H1 (cell line): ENCODE results near the gene STAC2. TPM values are rescaled to one million over a fixed set of nuclear protein-coding genes. Genes with fewer than 3 reads are reported as not detected.

Source experiments
- CTCF ChIA-PET: fragments of 300-600 bp; sonication (Branson Sonifier 250); formaldehyde crosslinking; loops from one replicate; lab custom pipeline; 2021; ENCODE audit not compliant: partially characterized antibody; lab: Charles Lee
- POLR2A ChIA-PET: fragments of 300-600 bp; sonication (Branson Sonifier 250); formaldehyde crosslinking; loops from one replicate; lab custom pipeline; 2021; ENCODE audit warnings: inconsistent platforms; ENCODE audit not compliant: partially characterized antibody; lab: Charles Lee
- DNase-seq, 2 experiments: peaks; one replicate each; pipeline versions ENCODE4 v3.0.0 to v3.0.0-alpha.2; 2010 to 2022; ENCODE audit warnings: low spot score in 2 of 2, low read depth in 1 of 2, mixed read lengths in 1 of 2
- FAIRE-seq: peaks from 2 replicates; lab custom pipeline; 2011; peaks lifted over from hg19 to GRCh38; lab: Jason Lieb, UNC
- H2AFZ ChIP-seq: 2 replicates; pipeline ENCODE4 v1.8.1; 2012; ENCODE audit warnings: low read length, inconsistent platforms
- H2AK5ac ChIP-seq: 2 replicates; pipeline ENCODE4 v1.6.1; 2013; ENCODE audit warnings: low read depth, low read length
- H2BK120ac ChIP-seq: replicated peaks from 2 replicates; pipeline ENCODE3; 2013; ENCODE audit warnings: low read depth, low read length, inconsistent platforms
- H2BK12ac ChIP-seq: 2 replicates; pipeline ENCODE4 v1.6.1; 2013; ENCODE audit warnings: low read depth, low read length
- H2BK15ac ChIP-seq: 2 replicates; pipeline ENCODE4 v1.6.1; 2013; ENCODE audit warnings: low read length
- H2BK20ac ChIP-seq: 2 replicates; pipeline ENCODE4 v1.6.1; 2013; ENCODE audit warnings: low read length
- H2BK5ac ChIP-seq: 2 replicates; pipeline ENCODE4 v1.6.1; 2013; ENCODE audit warnings: low read depth, low read length
- H3K14ac ChIP-seq: 2 replicates; pipeline ENCODE4 v1.6.1; 2013; ENCODE audit warnings: inconsistent platforms; ENCODE audit not compliant: insufficient read length
- H3K18ac ChIP-seq: 2 replicates; pipeline ENCODE4 v1.6.1; 2013; ENCODE audit warnings: low read length; ENCODE audit errors: extremely low read depth
- H3K23ac ChIP-seq: 2 replicates; pipeline ENCODE4 v1.6.1; 2013; ENCODE audit warnings: inconsistent platforms; ENCODE audit not compliant: insufficient read length
- H3K23me2 ChIP-seq: 2 replicates; pipeline ENCODE4 v1.6.1; 2013; ENCODE audit warnings: low read depth, low read length
- H3K27ac ChIP-seq: 2 replicates; pipeline ENCODE4 v1.6.1; 2011; ENCODE audit warnings: low read depth, low read length, inconsistent platforms
- H3K27me3 ChIP-seq, 4 experiments: replicated peaks in 1 of 4; 1 replicate in 1 of 4; 2 replicates in 3 of 4; pipeline versions ENCODE4 v1.6.1 to v1.8.1; 2011 to 2013; ENCODE audit warnings: low read length in 3 of 4, mild to moderate bottlenecking in 3 of 4, inconsistent platforms in 2 of 4, mixed read lengths in 2 of 4, moderate library complexity in 1 of 4; ENCODE audit not compliant: control insufficient read depth in 3 of 4, insufficient read depth in 3 of 4; ENCODE audit errors: extremely low read depth in 1 of 4
- H3K36me3 ChIP-seq, 4 experiments: 2 replicates each; pipeline versions ENCODE4 v1.6.1 to v1.8.1; 2011 to 2013; ENCODE audit warnings: mild to moderate bottlenecking in 4 of 4, low read length in 3 of 4, moderate library complexity in 2 of 4, control low read depth in 1 of 4, inconsistent platforms in 1 of 4; ENCODE audit not compliant: insufficient read depth in 4 of 4, control insufficient read depth in 2 of 4
- H3K4ac ChIP-seq: replicated peaks from 2 replicates; pipeline ENCODE3; 2013; ENCODE audit warnings: low read length, low read depth, mixed read lengths, inconsistent platforms; ENCODE audit not compliant: insufficient read length
- H3K4me1 ChIP-seq, 4 experiments: replicated peaks in 1 of 4; 1 replicate in 1 of 4; 2 replicates in 3 of 4; pipeline versions ENCODE4 v1.6.1 to v1.8.1; 2011 to 2013; ENCODE audit warnings: low read length in 3 of 4, inconsistent platforms in 2 of 4, mixed read lengths in 1 of 4; ENCODE audit not compliant: insufficient read depth in 4 of 4, control insufficient read depth in 3 of 4
- H3K4me2 ChIP-seq, 2 experiments: 2 replicates each; pipeline versions ENCODE4 v1.6.1 to v1.8.1; 2011 to 2013; ENCODE audit warnings: low read depth in 2 of 2, low read length in 2 of 2, control low read depth in 1 of 2, inconsistent platforms in 1 of 2, mild to moderate bottlenecking in 1 of 2; ENCODE audit not compliant: insufficient read depth in 1 of 2
- H3K4me3 ChIP-seq, 4 experiments: fragments of 200-600, 300-600 bp in 1 of 4; sonication (generic), shearing (Covaris generic), sonication (Bioruptor Twin) in 1 of 4; 2 replicates each; pipeline versions ENCODE4 v1.5.1 to v1.8.1; 2011 to 2016; ENCODE audit warnings: low read length in 4 of 4, low read depth in 3 of 4, control low read depth in 2 of 4, inconsistent platforms in 2 of 4, mild to moderate bottlenecking in 2 of 4, mixed read lengths in 1 of 4, moderate library complexity in 1 of 4; ENCODE audit not compliant: insufficient read depth in 2 of 4; ENCODE audit errors: extremely low read depth in 1 of 4
- H3K56ac ChIP-seq: replicated peaks from 2 replicates; pipeline ENCODE3; 2013; ENCODE audit warnings: low read depth, mild to moderate bottlenecking, mixed read lengths, low read length, inconsistent platforms; ENCODE audit not compliant: insufficient read length
- H3K79me1 ChIP-seq: 2 replicates; pipeline ENCODE4 v1.6.1; 2013; ENCODE audit warnings: low read depth, low read length, control low read depth
- H3K79me2 ChIP-seq, 2 experiments: 2 replicates each; pipeline versions ENCODE4 v1.6.1 to v1.8.1; 2012 to 2013; ENCODE audit warnings: low read length in 2 of 2, mild to moderate bottlenecking in 2 of 2, inconsistent platforms in 1 of 2; ENCODE audit not compliant: insufficient read depth in 2 of 2, control insufficient read depth in 1 of 2
- H3K9ac ChIP-seq, 4 experiments: replicated peaks in 1 of 4; 1 replicate in 1 of 4; 2 replicates in 3 of 4; pipeline versions ENCODE4 v1.6.1 to v1.8.1; 2011 to 2013; ENCODE audit warnings: low read depth in 3 of 4, low read length in 3 of 4, control low read depth in 2 of 4, mild to moderate bottlenecking in 2 of 4, moderate library complexity in 2 of 4, inconsistent platforms in 1 of 4; ENCODE audit errors: extremely low read depth in 1 of 4
- H3K9me3 ChIP-seq, 2 experiments: 2 replicates each; pipeline versions ENCODE4 v1.6.1 to v1.8.1; 2012 to 2013; ENCODE audit warnings: mild to moderate bottlenecking in 2 of 2, moderate library complexity in 2 of 2, control low read depth in 1 of 2, inconsistent platforms in 1 of 2, low read depth in 1 of 2, low read length in 1 of 2, mixed read lengths in 1 of 2; ENCODE audit not compliant: insufficient read depth in 2 of 2
- H4K20me1 ChIP-seq, 2 experiments: replicated peaks in 1 of 2; 2 replicates each; pipeline versions ENCODE3 to v1.8.1; 2011 to 2013; ENCODE audit warnings: inconsistent platforms in 2 of 2, low read length in 2 of 2, mild to moderate bottlenecking in 1 of 2; ENCODE audit not compliant: insufficient read depth in 2 of 2, control insufficient read depth in 1 of 2
- H4K5ac ChIP-seq: 2 replicates; pipeline ENCODE4 v1.6.1; 2013; ENCODE audit warnings: low read length, low read depth, mixed read lengths, inconsistent platforms; ENCODE audit not compliant: insufficient read length
- H4K8ac ChIP-seq: 2 replicates; pipeline ENCODE4 v1.8.0; 2013; ENCODE audit warnings: mild to moderate bottlenecking, moderate library complexity, low read length, inconsistent platforms; ENCODE audit not compliant: insufficient read depth; ENCODE audit errors: extremely low read depth
- H4K91ac ChIP-seq: replicated peaks from 2 replicates; pipeline ENCODE3; 2013; ENCODE audit warnings: low read length, mixed read lengths, inconsistent platforms; ENCODE audit not compliant: insufficient read length
- HDAC2 ChIP-seq, 2 experiments: fragments of 300-600 bp in 1 of 2; sonication (generic) in 1 of 2; IDR thresholded peaks; 2 replicates each; pipeline ENCODE4 v1.6.1; 2011 to 2012; ENCODE audit warnings: low read depth in 2 of 2, low read length in 2 of 2, mild to moderate bottlenecking in 2 of 2, moderate library complexity in 2 of 2, borderline replicate concordance in 1 of 2, inconsistent platforms in 1 of 2
- SUZ12 ChIP-seq: fragments of 200-600 bp; sonication (generic); IDR thresholded peaks from 2 replicates; pipeline ENCODE4 v1.6.1; 2012; ENCODE audit warnings: mild to moderate bottlenecking, inconsistent platforms, low read length, moderate library complexity, mixed read lengths
- WGBS, 2 experiments: shearing (Covaris generic) in 1 of 2; methylation state at CpG; one replicate each; pipeline versions ENCODE4 v1.1.6 to v1.1.7; 2013 to 2015; ENCODE audit warnings: low lambda C conversion rate in 2 of 2, mixed read lengths in 2 of 2, inconsistent platforms in 1 of 2, low coverage in 1 of 2, missing lambda C conversion rate in 1 of 2; ENCODE audit not compliant: insufficient replicate concordance in 2 of 2, insufficient coverage in 1 of 2, insufficient read length in 1 of 2; ENCODE audit errors: extremely low coverage in 1 of 2, missing lambda C conversion rate in 1 of 2; 5-methylcytosine and 5-hydroxymethylcytosine counted together
- polyA plus RNA-seq, 7 experiments: library from polyadenylated mRNA; depleted of rRNA in 3 of 7; stranded (reverse) in 5 of 7; unstranded in 2 of 7; fragments of >200 nt in 5 of 7; fragments of 200-250 nt in 2 of 7; gene quantifications; 1 replicate in 5 of 7; 2 replicates in 1 of 7; 4 replicates in 1 of 7; pipeline versions ENCODE4 v1.2.1 to v1.2.3, GENCODE V29; 2011 to 2013; ENCODE audit warnings: missing spikeins in 2 of 7, mixed read lengths in 2 of 7
- total RNA-seq: library from RNA; stranded (reverse); fragmentation: NEBNext Ultra II Directional; extraction: Animal tissue kit (Norgen Biotek cat#: 25700); gene quantifications from 2 replicates; pipeline ENCODE4 v1.2.1, GENCODE V29; 2021

STAC2 gene
- total and polyA plus RNA-seq, 2 of the 8 experiments (the other 6 are each of a cell fraction or from before 2014, with no cell fraction given): 1.5 to 6.0 TPM

DNA sequence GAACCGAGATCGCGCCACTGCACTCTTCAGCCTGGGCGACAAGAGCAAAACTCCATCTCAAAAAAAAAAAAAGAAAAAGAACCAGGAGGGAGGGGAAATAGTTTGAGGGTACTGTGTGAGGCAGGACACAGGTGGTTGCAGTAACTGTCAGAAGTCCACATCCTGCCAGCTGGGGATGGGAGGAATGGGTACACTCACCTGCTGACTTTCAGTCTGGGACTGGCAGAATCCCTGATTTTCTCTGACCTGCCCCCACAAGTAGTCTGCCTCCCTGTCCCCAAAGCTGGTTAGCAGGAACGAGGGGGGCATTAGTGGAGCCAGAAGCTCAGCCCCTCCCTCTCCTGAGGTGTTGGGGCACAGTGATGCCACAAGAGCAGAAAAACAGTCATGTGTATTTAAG lies 52.7 kb downstream of the STAC2 start:
- H3K27me3 ChIP-seq: peaks cover 0 to 2% (median 0%) of the 10 kb centered on the region in 4 experiments; a peak in 2 of 7 replicates
- H3K27ac ChIP-seq: no peak overlapping the region
- H3K14ac ChIP-seq: no peak overlapping the region
- TF ChIP-seq HDAC2 (IDR thresholded peaks at IDR 0.05; ENCODE audit: borderline replicate concordance in 1 of 2, low read depth in 2 of 2, low read length in 2 of 2) (no peak), SUZ12 (no peak)
- H4K5ac ChIP-seq: no peak overlapping the region
- peak overlapping the region; percentile 60; the same call in 1 of the 2 replicates for H2BK12ac ChIP-seq
- DNase-seq (no peak), FAIRE-seq (no peak)
- H3K18ac ChIP-seq: no peak overlapping the region
- peak overlapping the region; percentile 81; the same call in 1 of the 2 replicates for H2BK15ac ChIP-seq
- H4K20me1 ChIP-seq: peaks cover 0 to 5% of the 10 kb centered on the region in 2 experiments
- peaks cover 0 to 15% (median 5%) of the 10 kb centered on the region in 4 experiments; a peak in 4 of 8 replicates for H3K36me3 ChIP-seq
- H2AK5ac ChIP-seq: no peak overlapping the region
- no peaks in the 10 kb centered on the region for H3K9me3 ChIP-seq
- no peak overlapping the region for H3K4me3 ChIP-seq
- no peaks in the 10 kb centered on the region for H3K79me1 ChIP-seq
- 64% methylated on average over 1 of the region's 5 CpGs; no CpG with 5 or more reads in 1 of the 2 experiments for WGBS, 2 experiments
- H3K23ac ChIP-seq: no peak overlapping the region
- no peaks in the 10 kb centered on the region; the same call in 1 of the 2 replicates for H3K23me2 ChIP-seq
- no peak overlapping the region for H4K91ac ChIP-seq
- CTCF ChIA-PET: interaction anchor here (0.9 to 7.8 kb wide), 14 partner anchors 10 to 441 kb away, joined by 3 to 151 read pairs (median 14); partner anchors contain the start of genes ARL5C, LASP1NB and PLXDC1
- no peak overlapping the region for H3K9ac ChIP-seq
- H3K56ac ChIP-seq: no peak overlapping the region
- no peak overlapping the region for H2BK120ac ChIP-seq
- 0 out of 2 replicates have a peak overlapping the region, but pooled peaks have one; percentile 3 for H2BK20ac ChIP-seq
- no peak overlapping the region for H2BK5ac ChIP-seq
- no peaks in the 10 kb centered on the region for H3K79me2 ChIP-seq
- H3K4me1 ChIP-seq: peaks cover 0 to 14% (median 10%) of the 10 kb centered on the region in 4 experiments; a peak in 6 of 7 replicates
- no peak overlapping the region for H2AFZ ChIP-seq
- H3K4me2 ChIP-seq: no peak overlapping the region
- POLR2A ChIA-PET: interaction anchor here (0.7 to 3.9 kb wide), 9 partner anchors 8 to 228 kb away, joined by 3 to 35 read pairs (median 11); partner anchors contain the start of genes ARL5C, FBXL20 and RPL19
- H4K8ac ChIP-seq: no peak overlapping the region
- no peak overlapping the region for H3K4ac ChIP-seq
